ENCODE data around the gene SLC46A3.

The SLC46A3 gene, protein sequence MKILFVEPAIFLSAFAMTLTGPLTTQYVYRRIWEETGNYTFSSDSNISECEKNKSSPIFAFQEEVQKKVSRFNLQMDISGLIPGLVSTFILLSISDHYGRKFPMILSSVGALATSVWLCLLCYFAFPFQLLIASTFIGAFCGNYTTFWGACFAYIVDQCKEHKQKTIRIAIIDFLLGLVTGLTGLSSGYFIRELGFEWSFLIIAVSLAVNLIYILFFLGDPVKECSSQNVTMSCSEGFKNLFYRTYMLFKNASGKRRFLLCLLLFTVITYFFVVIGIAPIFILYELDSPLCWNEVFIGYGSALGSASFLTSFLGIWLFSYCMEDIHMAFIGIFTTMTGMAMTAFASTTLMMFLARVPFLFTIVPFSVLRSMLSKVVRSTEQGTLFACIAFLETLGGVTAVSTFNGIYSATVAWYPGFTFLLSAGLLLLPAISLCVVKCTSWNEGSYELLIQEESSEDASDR

GRCh38 chr13:28718543-28719226 lies at the start of gene SLC46A3:
TSS of gene SLC46A3 (minus strand) at chr13:28718970. CDS start at chr13:28717998, 972 bp downstream.
- peak; percentile 99 for ATAC-seq

DNA sequence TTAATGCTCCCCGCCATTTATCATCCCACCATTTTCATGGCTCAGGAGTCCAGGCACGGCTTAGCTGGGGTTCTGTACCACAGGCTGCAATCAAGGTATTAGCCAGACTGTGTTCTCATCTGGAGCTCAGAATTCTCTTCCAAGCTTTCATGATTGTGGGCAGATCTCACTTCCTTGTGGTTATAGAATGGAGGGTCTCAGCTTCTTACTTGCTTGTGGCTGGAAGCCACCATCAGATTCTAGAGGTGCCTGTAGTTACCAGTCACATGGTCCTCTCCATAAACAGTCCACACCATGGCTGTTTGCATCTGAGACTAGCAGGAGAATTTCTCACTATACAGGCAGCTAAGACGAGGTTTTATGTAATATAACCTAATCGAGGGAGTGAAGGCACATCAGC lies 45.1 kb upstream of the SLC46A3 start:
- Mint-ChIP-seq H3K27ac (no peak overlapping the region), H3K4me1 (no peaks in the 10 kb centered on the region), H3K4me3 (no peak overlapping the region), H3K9me3 (peaks cover 2% of the 10 kb centered on the region), H3K36me3 (no peaks in the 10 kb centered on the region)
- DNase-seq (ENCODE audit: low spot score in 2 of 2) (no peak), ATAC-seq (no peak)

More at GRCh38 chr13:28718543-28719226, at the start of gene SLC46A3:
- Mint-ChIP-seq H3K4me1 (peaks cover 31% of the 10 kb centered on the region), H3K36me3 (peaks cover 8% of the 10 kb centered on the region), H3K4me3 (peak within 1 kb of the TSS; percentile 94), H3K27ac (peak within 1 kb of the TSS; percentile 92), H3K9me3 (no peaks in the 10 kb centered on the region)
- peak; percentile 89 to 96 for DNase-seq (ENCODE audit: low spot score in 2 of 2)

- Mint-ChIP-seq H3K4me3 (no peak overlapping the region), H3K36me3 (no peaks in the 10 kb centered on the region), H3K4me1 (no peaks in the 10 kb centered on the region), H3K27ac (no peak overlapping the region), H3K9me3 (peaks cover 4% of the 10 kb centered on the region)
- no peak for DNase-seq (ENCODE audit: low spot score in 2 of 2)
- ATAC-seq: no peak
Observed at GRCh38 chr13:28761586-28761985, 42.8 kb upstream of the SLC46A3 start.

- Mint-ChIP-seq H3K9me3 (peaks cover 10% of the 10 kb centered on the region), H3K4me3 (peak overlapping the region; percentile 75), H3K27ac (peak overlapping the region; percentile 91), H3K4me1 (peaks cover 15% of the 10 kb centered on the region), H3K36me3 (no peaks in the 10 kb centered on the region)
- DNase-seq (ENCODE audit: low spot score in 2 of 2): peak in 1 of 2 donors; percentile 29
- ATAC-seq: no peak
Observed at GRCh38 chr13:28755546-28755870, 36.7 kb upstream of the SLC46A3 start.

- Mint-ChIP-seq H3K27ac (peak overlapping the region; percentile 91), H3K4me1 (peaks cover 15% of the 10 kb centered on the region), H3K36me3 (no peaks in the 10 kb centered on the region), H3K4me3 (peak overlapping the region; percentile 75), H3K9me3 (peaks cover 10% of the 10 kb centered on the region)
- DNase-seq (ENCODE audit: low spot score in 2 of 2) (no peak), ATAC-seq (no peak)
Observed at GRCh38 chr13:28754698-28755545, 36.2 kb upstream of the SLC46A3 start.

DNA sequence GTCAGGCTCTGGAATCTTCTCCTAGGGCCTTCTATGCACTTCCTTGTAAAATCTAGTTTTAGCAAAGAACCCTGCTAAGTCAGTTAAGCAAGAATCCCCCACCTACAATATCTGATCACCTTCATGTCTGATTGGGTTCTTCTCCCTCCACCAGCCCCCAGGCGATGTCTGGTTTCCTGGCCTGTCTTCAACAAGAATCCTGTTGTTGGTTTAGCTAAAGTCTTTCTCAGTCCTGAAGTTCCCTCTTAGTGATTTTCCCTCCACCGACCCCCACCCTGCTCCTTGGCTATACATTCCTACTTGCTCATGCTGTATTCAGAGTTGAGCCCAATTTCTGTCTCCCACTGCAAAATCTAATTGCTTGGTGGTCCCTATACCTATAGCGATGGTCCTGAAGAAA lies 35.2 kb upstream of the SLC46A3 start:
- Mint-ChIP-seq H3K27ac (no peak overlapping the region), H3K4me1 (peaks cover 15% of the 10 kb centered on the region), H3K4me3 (peak overlapping the region; percentile 75), H3K9me3 (peaks cover 9% of the 10 kb centered on the region), H3K36me3 (no peaks in the 10 kb centered on the region)
- ATAC-seq (no peak), DNase-seq (ENCODE audit: low spot score in 2 of 2) (no peak)

DNA sequence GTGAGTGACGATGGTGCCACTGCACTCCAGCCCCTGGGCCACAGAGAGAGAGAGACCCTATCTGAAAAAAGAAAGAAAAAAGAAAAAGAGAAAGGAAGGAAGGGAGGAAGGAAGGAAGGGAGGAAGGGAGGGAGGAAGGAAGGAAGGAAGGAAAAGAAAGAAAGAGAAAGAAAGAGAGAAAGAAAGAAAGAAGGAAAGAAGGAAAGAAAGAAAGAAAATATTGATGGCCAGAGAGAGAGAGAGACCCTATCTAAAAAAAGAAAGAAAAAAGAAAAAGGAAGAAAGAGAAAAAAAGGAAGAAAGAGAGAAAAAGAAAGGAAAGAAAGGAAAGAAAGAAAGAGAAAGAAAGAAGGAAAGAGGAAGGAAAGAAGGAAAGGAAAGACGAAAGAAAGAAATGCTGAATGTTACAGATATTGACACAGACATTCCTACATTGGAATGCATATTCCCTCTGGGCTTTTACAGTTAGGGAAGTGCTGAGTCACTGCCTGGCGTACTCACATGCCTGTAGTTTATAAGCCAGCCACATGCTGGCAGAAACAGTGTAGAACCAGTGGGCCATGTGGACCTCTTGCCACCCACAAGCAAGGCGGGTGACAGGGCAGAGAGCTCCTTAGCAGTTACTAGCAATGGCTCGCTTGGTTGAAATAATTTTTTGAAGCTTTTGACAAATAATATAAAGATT lies 34.6 kb upstream of the SLC46A3 start:
- Mint-ChIP-seq H3K27ac (peak overlapping the region; percentile 44), H3K9me3 (peaks cover 6% of the 10 kb centered on the region), H3K36me3 (no peaks in the 10 kb centered on the region), H3K4me1 (peaks cover 15% of the 10 kb centered on the region), H3K4me3 (no peak overlapping the region)
- ATAC-seq: no peak
- DNase-seq (ENCODE audit: low spot score in 2 of 2): no peak

DNA sequence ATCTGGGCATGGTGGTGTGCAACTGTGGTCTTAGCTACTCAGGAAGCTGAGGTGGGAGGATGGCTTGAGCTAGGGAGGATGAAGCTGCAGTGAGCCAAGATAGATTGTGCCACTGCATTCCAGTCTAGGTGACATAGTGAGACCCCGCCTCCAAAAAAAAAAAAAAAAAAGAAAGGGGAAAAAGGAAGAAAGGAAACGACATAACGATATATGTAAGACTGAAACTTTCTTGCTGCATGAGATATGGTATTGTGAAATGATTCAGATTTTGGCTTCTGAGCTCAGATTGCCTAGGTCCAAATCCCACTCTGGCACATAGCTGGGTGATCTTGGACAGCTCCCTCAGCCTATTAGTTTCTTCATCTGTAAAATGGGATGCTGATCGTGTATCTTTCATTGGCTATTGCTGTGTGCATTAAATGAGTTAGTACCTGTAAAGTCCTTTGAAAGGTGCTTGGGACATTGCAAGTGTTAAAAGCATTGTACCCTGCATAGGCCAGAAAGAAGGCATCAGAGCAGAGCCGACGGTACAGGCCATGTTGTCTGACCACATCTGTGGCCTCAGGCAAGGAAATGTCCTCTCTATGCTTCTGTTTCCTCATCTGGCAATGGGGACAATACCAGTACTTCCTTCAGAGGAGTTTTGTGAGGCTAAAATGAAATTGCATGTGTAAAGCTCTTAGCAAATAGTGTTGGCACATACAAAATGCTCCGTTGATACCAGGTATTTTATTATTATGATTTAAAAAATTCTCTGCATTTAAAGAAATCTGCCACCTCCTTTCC lies 32.6 kb upstream of the SLC46A3 start:
- DNase-seq (ENCODE audit: low spot score in 2 of 2) (peak in 1 of 2 donors; percentile 41), ATAC-seq (no peak)
- H3K4me3 Mint-ChIP-seq: no peak overlapping the region
- H3K9me3 Mint-ChIP-seq: peaks cover 6% of the 10 kb centered on the region
- H3K36me3 Mint-ChIP-seq: no peaks in the 10 kb centered on the region
- no peak overlapping the region for H3K27ac Mint-ChIP-seq
- peaks cover 15% of the 10 kb centered on the region for H3K4me1 Mint-ChIP-seq

GRCh38 chr13:28750187-28751045 lies 31.6 kb upstream of the SLC46A3 start:
- Mint-ChIP-seq H3K9me3 (peaks cover 6% of the 10 kb centered on the region), H3K27ac (no peak overlapping the region), H3K4me3 (no peak overlapping the region), H3K36me3 (no peaks in the 10 kb centered on the region), H3K4me1 (peaks cover 14% of the 10 kb centered on the region)
- DNase-seq (ENCODE audit: low spot score in 2 of 2): peak in 1 of 2 donors; percentile 33
- ATAC-seq: no peak

- Mint-ChIP-seq H3K9me3 (no peaks in the 10 kb centered on the region), H3K27ac (no peak overlapping the region), H3K4me3 (no peak overlapping the region), H3K4me1 (no peaks in the 10 kb centered on the region), H3K36me3 (no peaks in the 10 kb centered on the region)
- DNase-seq (ENCODE audit: low spot score in 2 of 2) (no peak), ATAC-seq (no peak)
Observed at GRCh38 chr13:28747851-28748250, 29.1 kb upstream of the SLC46A3 start.

DNA sequence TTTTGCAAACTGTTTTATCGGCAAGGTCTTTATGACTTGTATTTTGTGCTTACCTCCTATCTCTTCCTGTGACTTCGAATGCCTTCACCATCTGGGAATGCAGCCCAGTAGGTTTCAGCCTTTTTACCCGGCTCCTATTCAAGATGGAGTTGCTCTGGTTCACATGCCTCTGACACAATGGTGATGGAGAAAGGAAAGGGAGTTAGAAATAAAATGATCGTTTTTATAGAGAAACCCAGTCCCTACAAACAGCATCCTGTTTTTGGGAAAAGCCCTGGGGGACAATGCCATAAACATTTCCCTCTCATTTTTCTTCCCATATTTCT lies 27.5 kb upstream of the SLC46A3 start:
- Mint-ChIP-seq H3K4me1 (no peaks in the 10 kb centered on the region), H3K36me3 (no peaks in the 10 kb centered on the region), H3K9me3 (no peaks in the 10 kb centered on the region), H3K4me3 (no peak overlapping the region), H3K27ac (no peak overlapping the region)
- ATAC-seq (no peak), DNase-seq (ENCODE audit: low spot score in 2 of 2) (no peak)

DNA sequence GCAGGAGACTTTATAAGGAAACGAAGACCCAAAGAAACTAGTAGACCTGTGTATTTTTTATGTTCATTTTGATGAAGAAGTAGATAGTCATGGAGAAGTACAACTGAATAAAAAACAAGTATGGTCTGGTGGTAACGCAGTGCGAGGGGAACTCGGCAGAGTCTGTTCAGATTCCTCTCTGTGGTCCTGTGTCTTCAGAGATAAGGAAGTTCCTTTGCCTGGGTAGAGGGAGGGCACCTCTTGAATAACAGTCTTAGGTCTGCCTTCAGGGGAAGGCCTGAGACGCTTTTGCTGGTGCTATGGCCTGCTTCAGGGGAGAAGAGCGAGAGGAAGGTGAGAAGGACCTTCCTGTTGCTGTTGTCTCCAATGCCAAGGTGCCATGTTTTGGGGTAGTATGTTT lies 25.9 kb upstream of the SLC46A3 start:
- Mint-ChIP-seq H3K36me3 (no peaks in the 10 kb centered on the region), H3K4me3 (no peak overlapping the region), H3K9me3 (no peaks in the 10 kb centered on the region), H3K27ac (no peak overlapping the region), H3K4me1 (no peaks in the 10 kb centered on the region)
- ATAC-seq (no peak), DNase-seq (ENCODE audit: low spot score in 2 of 2) (no peak)

DNA sequence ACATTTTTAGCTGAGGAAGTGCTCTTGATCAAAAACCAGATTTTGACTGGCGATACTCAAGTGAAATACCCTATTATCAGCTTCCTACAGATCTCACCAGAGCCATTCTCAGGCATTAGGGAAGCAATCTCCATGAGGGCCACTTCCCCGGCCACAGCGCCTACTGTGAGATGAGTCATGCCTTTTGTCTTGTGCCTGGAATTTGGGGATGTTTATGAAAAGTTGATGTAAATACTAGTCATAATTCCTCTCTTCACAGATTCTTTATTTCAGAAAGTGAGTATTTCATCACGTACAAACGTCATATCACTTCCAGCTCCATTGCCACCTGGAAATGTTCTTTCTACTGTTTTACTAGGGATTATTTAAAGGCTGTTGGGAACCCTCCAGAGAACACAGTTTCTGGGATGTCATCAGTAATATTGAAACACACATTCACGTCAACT lies 25.3 kb upstream of the SLC46A3 start:
- H3K27ac Mint-ChIP-seq: no peak overlapping the region
- H3K9me3 Mint-ChIP-seq: no peaks in the 10 kb centered on the region
- DNase-seq (ENCODE audit: low spot score in 2 of 2) (no peak), ATAC-seq (no peak)
- H3K4me3 Mint-ChIP-seq: no peak overlapping the region
- H3K4me1 Mint-ChIP-seq: no peaks in the 10 kb centered on the region
- no peaks in the 10 kb centered on the region for H3K36me3 Mint-ChIP-seq
